ENCODE results near the gene PLA1A.
"Not testable (repeated sequence)": the region's sequence is repeated elsewhere in the genome, so short reads cannot be mapped to it uniquely, and the experiment has no call there.

Gene PLA1A

DNA sequence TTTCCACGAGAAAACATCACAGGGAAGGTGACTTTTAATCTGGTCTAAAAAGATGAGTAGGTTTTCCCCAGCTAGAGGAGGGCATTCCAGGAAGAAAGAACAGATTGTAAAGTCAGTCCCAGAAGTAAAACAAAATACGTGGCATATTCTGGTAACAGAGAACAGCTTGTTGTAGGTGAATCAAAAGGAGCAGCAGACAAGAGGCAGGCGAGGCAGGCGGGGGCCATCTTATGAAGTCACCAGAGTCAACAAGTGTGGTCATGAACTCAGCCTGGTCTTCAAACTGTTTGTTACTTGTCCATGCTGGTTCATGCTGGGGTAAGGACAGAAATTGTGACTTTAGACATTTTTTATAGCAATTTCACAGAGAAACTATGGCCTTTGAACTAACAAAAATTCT is 66.7 kb downstream of the PLA1A start:
- FAIRE-seq = no peak

DNA sequence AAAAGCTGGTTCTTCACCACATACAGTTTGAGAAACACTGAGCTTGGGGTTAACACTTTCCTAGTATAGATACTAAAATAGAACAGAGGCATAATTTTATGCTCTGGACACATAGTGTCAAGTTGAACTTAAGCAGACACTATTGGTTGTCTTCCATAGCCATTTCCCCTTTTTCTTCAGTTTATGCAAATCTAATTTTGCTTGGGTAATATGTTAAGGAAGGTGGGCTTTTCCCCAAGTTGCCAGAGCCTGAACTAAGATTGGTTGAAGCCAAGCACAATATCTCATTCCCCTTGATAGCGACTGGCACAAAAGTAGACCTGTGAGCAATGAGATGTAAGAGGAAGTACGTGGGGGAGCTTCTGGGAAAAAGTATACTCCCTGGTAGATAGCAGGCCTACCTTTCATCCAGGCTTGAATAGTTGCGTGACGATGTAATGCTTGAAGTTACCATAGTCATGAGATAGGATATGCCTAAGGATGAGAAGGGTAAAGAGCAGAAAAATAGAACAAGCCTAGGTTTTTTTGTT is 67.2 kb downstream of the PLA1A start:
- FAIRE-seq = no peak

- no peak for FAIRE-seq
These were observed 68.4 kb downstream of the PLA1A start for GRCh38 chr3:119665954-119666559.

GRCh38 chr3:119669906-119670570 is 72.4 kb downstream of the PLA1A start:
- no peak for FAIRE-seq

GRCh38 chr3:119672776-119673175 is 75.1 kb downstream of the PLA1A start:
- no peak for FAIRE-seq

DNA sequence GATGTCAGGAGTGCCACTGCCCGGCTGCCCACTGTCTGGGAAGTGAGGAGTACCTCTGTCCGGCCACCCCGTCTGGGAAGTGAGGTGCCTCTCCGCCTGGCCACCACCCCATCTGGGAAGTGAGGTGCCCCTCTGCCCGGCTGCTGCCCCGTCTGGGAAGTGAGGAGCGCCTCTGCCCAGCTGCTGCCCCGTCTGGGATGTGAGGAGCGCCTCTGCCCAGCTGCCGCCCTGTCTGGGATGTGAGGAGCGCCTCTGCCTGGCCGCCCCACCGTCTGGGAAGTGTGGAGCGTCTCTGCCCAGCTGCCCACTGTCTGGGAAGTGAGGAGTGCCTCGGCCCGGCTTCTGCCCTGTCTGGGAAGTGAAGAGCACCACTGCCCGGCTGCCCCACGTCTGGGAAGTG is 76.2 kb downstream of the PLA1A start:
- no peak for FAIRE-seq

DNA sequence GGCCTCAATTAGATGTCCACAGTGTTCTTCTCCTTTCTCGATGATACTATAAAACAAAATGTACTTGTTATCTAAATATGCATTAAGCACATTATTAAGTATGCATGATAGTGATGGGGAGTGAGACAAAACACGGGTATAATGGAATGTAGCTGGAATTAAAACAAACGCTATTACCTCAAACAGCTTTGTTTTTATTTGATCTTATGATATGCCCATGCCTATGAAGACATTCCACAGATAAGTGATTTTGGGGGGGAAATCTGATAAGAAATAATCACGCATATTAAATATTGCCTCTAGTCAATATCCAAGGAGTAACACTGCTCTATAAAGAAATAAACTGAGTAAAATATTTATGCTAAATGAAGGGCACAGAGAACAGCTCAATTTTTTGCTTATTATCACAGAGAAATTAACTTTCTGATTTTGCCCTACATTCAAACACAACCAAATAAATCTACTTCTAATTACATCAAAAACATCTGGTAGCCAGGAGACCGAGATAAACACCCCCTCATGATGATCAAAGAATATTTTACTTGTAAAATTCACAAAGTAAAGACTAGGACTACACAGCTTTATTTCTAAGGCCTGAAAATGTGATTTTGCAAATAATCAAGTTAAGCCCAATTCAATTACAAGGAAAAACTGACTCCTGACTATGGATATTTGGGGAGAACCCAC is 77.6 kb downstream of the PLA1A start:
- no peak for FAIRE-seq

GRCh38 chr3:119676020-119676419 is 78.3 kb downstream of the PLA1A start:
- FAIRE-seq = no peak

- no peak for FAIRE-seq
These were observed 79.3 kb downstream of the PLA1A start, which contains the start of gene COX17 for GRCh38 chr3:119676771-119677640. Gene COX17 (minus strand): TSS chr3:119677406. CDS start chr3:119677310, 96 bp downstream.

DNA sequence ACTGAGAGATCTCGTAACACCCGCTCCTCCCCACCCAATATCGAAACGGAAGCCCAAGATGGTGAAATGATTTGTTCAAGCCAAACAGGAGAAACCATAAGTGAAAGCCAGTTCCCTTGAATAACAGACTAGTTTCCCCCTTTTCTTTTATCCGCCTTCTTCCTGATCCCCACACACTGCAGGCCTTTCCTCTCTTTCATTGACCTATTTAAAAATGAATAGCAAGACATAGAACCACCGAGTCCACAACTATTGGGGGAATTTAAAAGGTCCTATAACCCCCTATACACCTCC is 79.9 kb downstream of the PLA1A start:
- FAIRE-seq = no peak

GRCh38 chr3:119678209-119678608 is 80.5 kb downstream of the PLA1A start:
- not testable (repeated sequence) for FAIRE-seq
